ENCODE measurements around the gene PTPRT.

DNA sequence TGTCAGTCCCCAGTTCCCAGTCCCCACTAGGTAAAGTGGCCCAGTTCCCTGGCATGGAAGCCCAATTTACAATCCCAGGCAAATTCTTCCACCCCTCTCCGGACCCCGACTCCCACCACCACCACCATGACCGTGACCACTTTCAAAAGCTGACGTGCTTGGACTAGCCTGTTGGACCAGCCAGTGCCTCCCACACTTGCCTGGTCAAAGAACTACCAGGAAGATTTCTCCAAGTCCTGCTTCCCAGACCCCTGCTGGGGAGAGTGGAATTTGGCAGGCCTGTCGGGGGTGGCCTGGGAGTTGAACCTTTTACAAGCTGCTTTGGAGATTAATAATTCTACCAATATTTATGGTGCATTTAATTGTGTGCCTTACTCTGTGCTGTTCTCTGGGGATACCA, 1.4 kb upstream of the PTPRT start:
- no peak for TF ChIP-seq POLR2AphosphoS5 (IDR thresholded peaks at IDR 0.05)
- TF ChIP-seq POLR2A (IDR thresholded peaks at IDR 0.05) = no peak
- TF ChIP-seq, protein P1, sequence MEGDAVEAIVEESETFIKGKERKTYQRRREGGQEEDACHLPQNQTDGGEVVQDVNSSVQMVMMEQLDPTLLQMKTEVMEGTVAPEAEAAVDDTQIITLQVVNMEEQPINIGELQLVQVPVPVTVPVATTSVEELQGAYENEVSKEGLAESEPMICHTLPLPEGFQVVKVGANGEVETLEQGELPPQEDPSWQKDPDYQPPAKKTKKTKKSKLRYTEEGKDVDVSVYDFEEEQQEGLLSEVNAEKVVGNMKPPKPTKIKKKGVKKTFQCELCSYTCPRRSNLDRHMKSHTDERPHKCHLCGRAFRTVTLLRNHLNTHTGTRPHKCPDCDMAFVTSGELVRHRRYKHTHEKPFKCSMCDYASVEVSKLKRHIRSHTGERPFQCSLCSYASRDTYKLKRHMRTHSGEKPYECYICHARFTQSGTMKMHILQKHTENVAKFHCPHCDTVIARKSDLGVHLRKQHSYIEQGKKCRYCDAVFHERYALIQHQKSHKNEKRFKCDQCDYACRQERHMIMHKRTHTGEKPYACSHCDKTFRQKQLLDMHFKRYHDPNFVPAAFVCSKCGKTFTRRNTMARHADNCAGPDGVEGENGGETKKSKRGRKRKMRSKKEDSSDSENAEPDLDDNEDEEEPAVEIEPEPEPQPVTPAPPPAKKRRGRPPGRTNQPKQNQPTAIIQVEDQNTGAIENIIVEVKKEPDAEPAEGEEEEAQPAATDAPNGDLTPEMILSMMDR (IDR thresholded peaks at IDR 0.05) = no peak

Measured in breast epithelium (tissue), 3 donors.